ENCODE data around the gene CLDN7.
"Not testable (repeated sequence)": the region's sequence is repeated elsewhere in the genome, so short reads cannot be mapped to it uniquely, and the experiment has no call there.

CLDN7 gene

GRCh38 chr17:7252176-7253043 lies 9.9 kb downstream of the CLDN7 start, which contains the start of gene ELP5:
ELP5 (plus strand) TSS chr17:7252215; CDS start chr17:7252551, 336 bp downstream.
- peak; percentile 74 to 95 (median 86) for DNase-seq

GRCh38 chr17:7251661-7252175 lies 10.6 kb downstream of the CLDN7 start, which contains the start of gene CTDNEP1:
CTDNEP1 (minus strand) TSS chr17:7251734; CDS start chr17:7251296, 438 bp downstream.
- peak; percentile 95 to 99 (median 98) for DNase-seq

- peak in 3 of 6 experiments; percentile 7 to 27 (median 14) for DNase-seq
Observed at GRCh38 chr17:7250695-7251627, 11.3 kb downstream of the CLDN7 start.

- no peak for DNase-seq
Observed at GRCh38 chr17:7249830-7250229, 12.4 kb downstream of the CLDN7 start.

- no peak for DNase-seq
Observed at GRCh38 chr17:7249214-7249613, 13.1 kb downstream of the CLDN7 start.

- no peak for DNase-seq
Observed at GRCh38 chr17:7248796-7249195, 13.5 kb downstream of the CLDN7 start.

- no peak for DNase-seq
Observed at GRCh38 chr17:7246779-7247178, 15.5 kb downstream of the CLDN7 start.

- not testable (repeated sequence) for DNase-seq
Observed at GRCh38 chr17:7243838-7244237, 18.4 kb downstream of the CLDN7 start.

GRCh38 chr17:7243453-7243729 lies 18.9 kb downstream of the CLDN7 start:
- DNase-seq, result no peak

GRCh38 chr17:7242717-7243452 lies 19.4 kb downstream of the CLDN7 start:
- peak; percentile 91 to 100 (median 94) for DNase-seq

GRCh38 chr17:7241783-7242716 lies 20.2 kb downstream of the CLDN7 start, which contains the start of gene GABARAP:
GABARAP (minus strand) TSS chr17:7242449; CDS start chr17:7242330, 119 bp downstream.
- peak; percentile 86 to 99 (median 90) for DNase-seq

GRCh38 chr17:7241090-7241733 lies 21.1 kb downstream of the CLDN7 start:
- no peak for DNase-seq

- DNase-seq, result no peak
Observed at GRCh38 chr17:7240375-7240774, 21.9 kb downstream of the CLDN7 start.

GRCh38 chr17:7239091-7240027 lies 22.9 kb downstream of the CLDN7 start, which contains the start of gene PHF23:
PHF23 (minus strand) TSS chr17:7239457; CDS start chr17:7239279, 178 bp downstream.
- DNase-seq, result peak; percentile 92 to 98 (median 96)

- peak; percentile 24 to 67 (median 50) for DNase-seq
Observed at GRCh38 chr17:7238420-7239090, 23.7 kb downstream of the CLDN7 start.

- peak; percentile 58 to 82 (median 68) for DNase-seq
Observed at GRCh38 chr17:7237761-7238419, 24.4 kb downstream of the CLDN7 start.

GRCh38 chr17:7237266-7237760 lies 25.0 kb downstream of the CLDN7 start:
- no peak for DNase-seq

GRCh38 chr17:7236808-7237207 lies 25.5 kb downstream of the CLDN7 start:
- DNase-seq, result no peak
